Right renal cortex interstitium (tissue), 3 donors: ENCODE data around the gene PRKCD. TPM values are rescaled to one million over a fixed set of nuclear protein-coding genes. Genes with fewer than 3 reads are reported as not detected.

Experiments used
- DNase-seq, 3 donors: peaks; one replicate each; pipeline ENCODE4 v3.0.0-alpha.2; 2013; ENCODE audit warnings: low read depth in 3 of 3, low spot score in 2 of 3
- polyA plus RNA-seq, 3 donors: library from polyadenylated mRNA; unstranded; fragments of 120-200 nt; gene quantifications; one replicate each; pipeline ENCODE4 v1.2.1, GENCODE V29; 2013; ENCODE audit not compliant: insufficient read length in 3 of 3

Gene PRKCD
- polyA plus RNA-seq, 3 donors = 21.1 to 23.9 (median 22.6) TPM

- DNase-seq = no peak
Observed at GRCh38 chr3:53154881-53155285, 6.1 kb upstream of the PRKCD start.

- DNase-seq = no peak
Observed at GRCh38 chr3:53155760-53156159, 5.2 kb upstream of the PRKCD start.

- DNase-seq = no peak
Observed at GRCh38 chr3:53156368-53156834, 4.6 kb upstream of the PRKCD start.

GRCh38 chr3:53157974-53158580 lies 2.9 kb upstream of the PRKCD start:
- DNase-seq = no peak

- DNase-seq = no peak
Observed at GRCh38 chr3:53158765-53159155, 2.2 kb upstream of the PRKCD start.

GRCh38 chr3:53159156-53160060 lies 1.6 kb upstream of the PRKCD start:
- no peak for DNase-seq

GRCh38 chr3:53160061-53160659 lies 849 bp upstream of the PRKCD start:
- no peak for DNase-seq

- DNase-seq = no peak
Observed at GRCh38 chr3:53161450-53161819, 426 bp downstream of the PRKCD start.

GRCh38 chr3:53161820-53162671 lies 1.0 kb downstream of the PRKCD start:
- no peak for DNase-seq

DNA sequence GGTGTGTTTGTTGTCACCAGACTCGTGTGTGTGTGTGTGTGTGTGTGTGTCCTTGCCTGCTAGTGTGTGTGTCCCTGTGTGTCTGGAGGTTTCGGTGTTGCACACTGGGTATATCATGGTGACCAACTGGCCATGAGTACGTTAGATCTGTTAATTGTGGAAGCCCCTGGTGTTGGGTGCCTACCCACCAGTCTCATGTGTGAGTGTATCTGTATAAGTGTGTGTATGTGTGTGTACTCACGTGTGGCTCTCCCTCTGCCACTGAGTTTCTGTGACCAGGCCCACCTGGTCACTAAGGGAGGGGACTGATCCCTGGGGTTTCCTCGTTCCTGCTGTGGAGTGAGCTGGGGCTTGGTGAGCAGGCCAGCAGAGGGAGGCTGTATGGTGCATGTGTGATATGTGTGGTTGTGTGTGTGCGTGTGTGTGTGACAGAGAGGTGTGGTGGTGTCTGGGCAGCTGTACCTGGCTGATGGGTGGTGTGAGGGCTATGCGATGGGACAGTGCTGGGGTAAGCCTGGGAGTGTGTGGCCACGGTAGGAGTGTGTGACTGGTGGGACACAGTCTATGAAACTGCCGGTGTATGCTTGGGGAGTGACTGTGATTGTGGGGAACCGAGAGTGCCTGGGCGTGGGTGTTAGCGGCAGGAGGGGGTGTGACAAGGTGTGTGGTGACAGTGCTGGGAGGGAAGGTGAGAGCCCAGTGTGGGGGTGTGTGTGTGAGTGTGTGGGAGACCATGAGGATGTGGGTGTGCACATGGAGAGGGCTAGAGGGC lies 1.8 kb downstream of the PRKCD start:
- DNase-seq = no peak

DNA sequence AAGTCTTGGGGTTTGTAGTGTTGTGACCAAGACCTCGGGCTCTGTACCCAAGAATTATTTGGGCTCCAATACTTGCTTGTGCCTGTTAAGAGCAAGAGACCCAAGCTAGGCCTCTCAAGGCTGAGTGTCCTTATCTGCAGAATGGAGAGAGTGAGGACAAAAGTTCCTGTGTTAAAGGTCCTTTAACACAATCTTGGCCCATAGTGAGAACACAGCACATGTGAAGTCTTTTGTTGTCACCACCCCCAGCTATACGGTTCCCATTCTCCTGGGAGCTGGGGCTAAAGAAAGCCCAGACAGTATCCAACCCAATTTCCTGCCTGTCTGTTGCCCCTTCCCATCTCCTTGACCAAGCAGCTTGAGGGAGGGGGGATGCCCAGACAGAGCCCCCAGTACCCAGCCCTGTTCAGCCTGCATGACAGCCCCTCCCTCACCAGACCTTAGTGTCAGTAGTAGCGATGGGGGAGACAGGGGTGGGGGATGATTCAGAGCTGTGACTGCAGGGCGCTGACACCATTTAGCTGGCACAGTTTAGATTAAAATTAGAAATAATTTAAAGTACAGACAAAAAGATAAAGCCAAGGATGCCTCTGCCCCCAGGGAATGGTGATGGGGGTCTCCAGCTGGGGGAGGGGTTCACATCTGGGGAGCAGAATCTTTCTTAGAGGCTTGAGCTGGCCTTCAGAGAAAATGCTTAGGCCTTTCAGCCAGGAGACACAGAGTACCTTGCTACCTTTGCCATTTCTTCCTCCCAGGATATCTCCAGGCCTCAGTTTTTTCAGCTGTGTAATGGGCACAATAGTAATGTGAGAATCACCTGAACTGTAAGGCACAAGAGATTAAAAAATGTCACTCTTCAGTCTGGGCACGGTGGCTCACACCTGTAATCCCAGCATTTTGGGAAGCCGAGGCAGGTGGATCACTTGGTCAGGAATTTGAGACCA lies 2.7 kb downstream of the PRKCD start:
- DNase-seq = no peak

DNA sequence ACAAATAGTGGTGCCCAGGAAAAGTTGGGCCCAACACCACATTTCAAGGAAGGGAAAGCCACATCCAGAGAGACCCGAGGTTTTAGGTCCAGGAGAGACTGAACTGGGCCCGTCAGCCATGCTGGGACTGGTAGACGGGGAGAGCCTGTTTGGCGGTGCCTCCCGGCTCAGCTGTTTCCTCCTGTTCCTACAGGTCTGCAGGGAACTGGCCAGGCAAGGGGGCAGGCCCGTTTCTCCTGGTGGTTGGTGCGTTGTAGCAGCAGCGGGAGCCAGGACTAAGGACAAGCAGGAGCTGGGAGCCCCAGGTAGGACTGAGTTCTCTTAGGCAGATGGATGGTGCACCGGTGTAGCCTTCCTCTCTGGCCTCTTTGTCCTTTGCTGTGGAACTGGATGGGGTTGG lies 3.9 kb downstream of the PRKCD start:
- no peak for DNase-seq

DNA sequence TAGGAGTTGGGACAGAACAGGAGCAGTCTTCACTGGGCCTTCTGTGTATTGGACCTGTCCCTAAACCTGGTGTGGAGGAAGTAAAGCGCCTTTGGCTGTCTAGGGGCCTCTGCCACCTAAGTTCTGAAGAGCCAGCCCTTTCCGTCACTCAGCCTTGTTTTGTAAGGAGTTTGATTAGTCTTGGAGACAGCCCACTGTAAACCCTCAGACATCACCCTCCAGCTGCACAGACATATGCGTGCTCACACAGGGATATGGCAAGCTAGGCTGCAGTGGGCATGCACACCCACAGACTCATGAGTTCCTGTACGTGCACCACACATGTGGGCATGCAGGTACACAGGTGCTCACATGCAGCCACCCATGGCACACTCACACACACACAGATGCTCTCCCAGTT lies 5.2 kb downstream of the PRKCD start:
- no peak for DNase-seq

DNA sequence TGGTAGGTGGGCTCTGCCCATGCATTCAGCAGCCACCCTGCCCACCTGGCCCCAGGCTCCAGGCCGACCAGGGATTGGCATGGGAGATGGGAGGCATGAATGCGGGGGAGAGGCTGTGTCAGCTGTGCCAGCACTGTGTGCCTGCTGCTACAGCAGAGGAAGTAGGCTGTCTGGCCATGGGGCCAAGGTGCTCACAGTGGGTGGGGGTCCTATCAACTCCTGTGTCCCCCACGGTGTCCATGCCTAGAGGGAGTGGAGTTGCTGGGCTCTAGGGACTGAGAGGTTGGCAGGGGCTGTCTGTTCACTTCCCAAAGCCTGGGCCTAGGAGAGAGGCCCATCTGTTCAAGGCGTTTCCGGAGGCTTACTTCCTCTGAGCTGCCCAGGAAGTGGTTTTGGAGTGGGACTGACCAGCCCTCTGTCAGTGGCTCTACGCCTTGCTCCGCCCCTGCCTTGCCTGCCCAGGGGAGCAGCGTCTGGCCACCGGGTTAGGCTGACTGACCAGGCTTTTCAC lies 5.8 kb downstream of the PRKCD start:
- DNase-seq = no peak

GRCh38 chr3:53167418-53168174 lies 6.6 kb downstream of the PRKCD start:
- DNase-seq = no peak

DNA sequence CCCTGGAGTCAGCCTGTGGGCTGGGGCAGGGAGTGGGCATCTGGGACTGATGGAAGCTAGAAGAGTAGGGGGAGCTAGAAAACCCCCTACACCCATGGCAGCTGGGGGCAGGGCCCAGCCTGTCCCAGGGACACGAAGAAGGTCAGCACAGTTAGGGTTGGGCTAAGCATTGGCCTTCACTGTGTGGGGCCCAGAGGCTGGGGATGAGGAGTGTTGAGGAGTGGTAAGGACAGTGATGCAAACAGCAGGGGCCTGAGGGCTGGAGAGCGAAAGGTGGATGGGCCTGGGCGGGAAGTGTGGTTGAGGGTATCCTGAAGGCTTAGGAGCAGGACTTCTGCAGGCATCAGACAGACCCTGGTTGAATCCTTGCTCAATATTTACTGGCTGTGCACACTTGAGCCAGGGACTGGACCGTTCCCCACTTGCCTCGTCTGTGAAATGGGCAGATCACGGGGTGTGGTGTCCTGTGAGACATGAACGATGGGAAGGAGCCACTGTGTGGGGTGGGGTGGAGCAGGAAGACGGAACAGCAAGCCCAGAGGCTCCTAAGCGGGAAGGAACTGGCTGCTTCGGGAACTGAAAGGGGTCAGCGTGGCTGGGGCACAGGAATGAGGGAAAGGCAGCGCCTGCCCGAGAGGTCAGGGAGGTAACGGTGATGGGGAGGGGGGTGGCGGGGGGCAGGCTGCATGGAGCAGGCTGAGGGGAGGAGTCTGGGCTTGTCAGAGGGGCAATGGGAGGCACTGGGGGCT lies 7.3 kb downstream of the PRKCD start:
- DNase-seq = no peak
